Lower lobe of right lung (tissue), 2 donors: ENCODE data around the gene FOXC2. TPM values are rescaled to one million over a fixed set of nuclear protein-coding genes. Genes with fewer than 3 reads are reported as not detected.

Experiments
- ATAC-seq, 2 donors: fragments of 200-7000 bp; cut with Tn5 transposase; one replicate each; pipeline ENCODE4 v1.9.1; 2020 to 2022; ENCODE audit warnings: mild to moderate bottlenecking in 2 of 2, moderate library complexity in 2 of 2
- DNase-seq: peaks from one replicate; pipeline ENCODE4 v3.0.0-alpha.2; 2020
- H3K27ac ChIP-seq: fragments of 200-600 bp; one replicate; pipeline ENCODE4 v1.8.0; 2022
- H3K27me3 ChIP-seq: fragments of 200-600 bp; one replicate; pipeline ENCODE4 v1.8.0; 2022; ENCODE audit warnings: low read depth
- H3K36me3 ChIP-seq: fragments of 200-600 bp; one replicate; pipeline ENCODE4 v1.8.0; 2022; ENCODE audit warnings: mild to moderate bottlenecking
- H3K4me1 ChIP-seq: fragments of 200-600 bp; one replicate; pipeline ENCODE4 v1.8.0; 2022
- H3K4me3 ChIP-seq: fragments of 200-600 bp; one replicate; pipeline ENCODE4 v1.8.0; 2022; ENCODE audit warnings: mild to moderate bottlenecking
- H3K9me3 ChIP-seq: fragments of 200-600 bp; one replicate; pipeline ENCODE4 v1.8.0; 2022
- CTCF ChIP-seq: fragments of 200-600 bp; IDR thresholded peaks from one replicate; pipeline ENCODE4 v1.8.0; 2022; ENCODE audit warnings: antibody characterized with exemption, mild to moderate bottlenecking
- intact Hi-C: fragments of 100-400 bp; cut with DNase I; formaldehyde crosslinking; loops from one replicate; pipeline ENCODE4 v1.11.0; 2022
- total RNA-seq: library from RNA; stranded (reverse); fragmentation: NEBNext Ultra II Directional; extraction: Animal tissue kit (Norgen Biotek cat#: 25700); gene quantifications from one replicate; pipeline ENCODE4 v1.2.1, GENCODE V29; 2021
- donor health status: DM: no; HTN: yes; CAD: no; lungs with severe emphysema.

Gene FOXC2
- total RNA-seq, 1 donor from 2014 or later: 1.6 TPM

- ATAC-seq: no peak
- H3K9me3 ChIP-seq: no peaks in the 10 kb centered on the region
- no peak overlapping the region for H3K27ac ChIP-seq
- no peaks in the 10 kb centered on the region for H3K36me3 ChIP-seq
- no peak overlapping the region for H3K4me3 ChIP-seq
- intact Hi-C loops: no loop called here
- H3K27me3 ChIP-seq: peaks cover 99% of the 10 kb centered on the region
- DNase-seq: no peak
- no peak for TF ChIP-seq CTCF
- H3K4me1 ChIP-seq: peaks cover 18% of the 10 kb centered on the region
Observed at GRCh38 chr16:86573215-86573614, 6.6 kb downstream of the FOXC2 start.

DNA sequence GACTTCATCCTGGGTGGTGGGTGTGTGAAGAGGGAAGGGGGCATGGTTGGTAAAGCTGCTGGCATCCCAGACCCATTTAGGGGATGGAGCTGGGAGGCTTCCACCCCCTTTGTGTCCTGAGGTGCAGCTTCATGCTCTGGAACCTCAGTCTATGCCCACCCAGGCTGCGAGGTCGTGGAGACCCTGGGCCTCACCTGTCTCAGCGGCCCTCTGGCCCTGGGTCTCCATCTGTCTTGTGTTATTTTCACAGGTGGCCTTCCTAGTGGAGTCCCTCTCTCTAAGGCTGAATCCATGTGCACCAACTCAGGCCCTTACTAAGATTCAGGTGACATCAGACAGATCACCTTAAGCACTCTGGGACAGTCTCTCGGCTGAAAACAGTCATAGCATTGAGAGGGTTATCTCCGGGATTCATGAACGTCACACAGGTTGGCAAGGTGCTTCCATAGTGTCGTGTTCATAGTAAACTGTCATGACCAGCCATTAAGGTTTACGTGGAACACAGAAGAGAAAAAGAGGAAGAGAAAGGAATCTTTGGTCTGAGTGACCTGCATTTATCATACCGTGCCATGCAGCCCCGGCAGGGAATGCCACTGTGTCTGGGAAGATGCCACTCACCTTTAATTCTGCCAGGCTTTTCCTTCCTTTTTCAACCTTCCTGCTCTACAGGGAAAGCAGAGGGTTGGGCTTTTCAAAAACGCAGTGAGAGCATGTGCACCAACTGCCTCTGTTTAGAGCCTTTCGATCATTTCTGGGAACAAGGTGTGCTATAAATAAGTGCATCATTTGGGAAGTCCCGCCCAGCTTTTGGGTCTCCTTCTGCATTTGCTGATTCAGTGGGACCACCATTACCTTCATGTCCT is 7.2 kb downstream of the FOXC2 start:
- peaks cover 99% of the 10 kb centered on the region for H3K27me3 ChIP-seq
- no peaks in the 10 kb centered on the region for H3K9me3 ChIP-seq
- H3K4me1 ChIP-seq: peaks cover 25% of the 10 kb centered on the region
- no peak overlapping the region for H3K27ac ChIP-seq
- no peak for TF ChIP-seq CTCF
- no peak for ATAC-seq
- H3K4me3 ChIP-seq: no peak overlapping the region
- DNase-seq: no peak
- intact Hi-C loops: no loop called here
- no peaks in the 10 kb centered on the region for H3K36me3 ChIP-seq

GRCh38 chr16:86574646-86575045 is 8.0 kb downstream of the FOXC2 start:
- TF ChIP-seq CTCF: no peak
- Histone ChIP-seq H3K9me3 (no peaks in the 10 kb centered on the region), H3K27me3 (peaks cover 99% of the 10 kb centered on the region), H3K36me3 (no peaks in the 10 kb centered on the region), H3K4me3 (no peak overlapping the region), H3K4me1 (peaks cover 25% of the 10 kb centered on the region), H3K27ac (no peak overlapping the region)
- ATAC-seq: no peak
- no peak for DNase-seq
- intact Hi-C loops: no loop called here

DNA sequence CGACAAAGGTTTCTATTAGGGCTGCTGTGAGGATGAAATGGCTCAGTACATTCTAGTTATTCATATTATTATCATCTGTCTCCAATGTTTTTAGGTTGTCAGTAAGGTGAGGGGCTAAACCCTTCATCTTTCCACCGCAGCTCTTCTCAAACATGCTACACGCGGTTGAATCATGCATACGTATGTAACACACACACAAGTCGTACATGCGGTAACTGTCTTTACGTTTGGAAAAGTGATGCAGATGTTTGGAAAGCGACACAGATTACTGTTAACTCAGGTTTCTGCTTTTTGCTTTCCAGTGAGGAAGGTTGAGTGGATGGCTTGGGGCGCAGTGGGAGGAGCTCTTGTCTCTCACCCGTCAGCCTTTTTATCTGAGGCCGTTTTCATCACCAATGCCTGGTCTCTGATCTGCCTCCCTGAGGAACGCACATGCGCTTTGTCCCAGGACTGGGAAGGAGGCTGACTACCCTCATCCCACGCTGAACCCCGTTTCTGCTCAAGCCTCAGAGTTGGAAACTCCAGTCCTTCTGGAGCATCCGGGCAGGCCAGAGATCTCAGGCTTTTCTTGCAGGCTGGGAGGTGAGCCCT is 8.6 kb downstream of the FOXC2 start:
- Histone ChIP-seq H3K4me1 (peaks cover 25% of the 10 kb centered on the region), H3K27ac (no peak overlapping the region), H3K27me3 (peaks cover 99% of the 10 kb centered on the region), H3K4me3 (peak overlapping the region; percentile 46), H3K9me3 (no peaks in the 10 kb centered on the region), H3K36me3 (no peaks in the 10 kb centered on the region)
- intact Hi-C loops: no loop called here
- DNase-seq: no peak
- TF ChIP-seq CTCF: no peak
- no peak for ATAC-seq

DNA sequence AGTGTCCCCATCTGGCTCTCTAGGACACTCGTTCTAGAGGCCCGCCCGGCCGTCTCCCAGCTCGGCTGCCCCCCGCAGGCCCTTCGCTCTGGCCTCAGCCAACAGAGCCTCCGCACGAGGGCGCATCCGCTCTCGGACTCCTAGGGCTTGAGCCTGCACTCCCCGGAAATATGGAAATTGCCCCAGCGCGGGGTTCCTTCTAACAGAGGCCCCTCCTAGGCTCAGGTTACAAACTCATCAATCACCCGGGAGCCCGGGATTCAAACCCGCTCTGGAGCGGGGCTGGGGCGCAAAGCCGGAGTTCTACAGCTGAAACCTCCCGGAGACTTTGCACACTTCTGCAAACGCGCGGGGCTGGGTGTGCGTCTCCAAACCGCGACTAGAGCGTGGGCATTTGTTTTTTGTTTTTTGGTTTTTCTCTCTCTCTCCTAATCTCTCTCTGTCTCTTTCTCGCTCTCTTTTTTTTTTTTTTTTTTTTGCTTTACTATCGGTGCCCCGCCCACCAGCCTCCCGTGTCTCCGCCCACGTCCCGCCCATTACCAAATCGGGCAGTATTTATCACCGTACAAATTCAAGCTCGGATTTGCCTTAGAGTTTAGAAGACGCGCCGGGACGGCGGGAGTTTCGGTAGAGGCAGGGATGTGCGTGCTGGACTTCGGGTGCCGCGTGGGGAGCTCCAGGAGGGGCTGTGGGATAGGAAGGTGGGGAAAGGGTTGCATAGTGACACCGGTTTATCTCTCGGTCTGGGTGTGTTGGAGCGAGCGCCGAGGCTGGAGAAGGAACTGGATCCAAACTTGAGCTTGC is 9.3 kb downstream of the FOXC2 start:
- Histone ChIP-seq H3K4me3 (peak overlapping the region; percentile 46), H3K27me3 (peaks cover 96% of the 10 kb centered on the region), H3K27ac (peak overlapping the region; percentile 46), H3K4me1 (peaks cover 25% of the 10 kb centered on the region), H3K36me3 (no peaks in the 10 kb centered on the region), H3K9me3 (no peaks in the 10 kb centered on the region)
- ATAC-seq: peak; percentile 48 to 53
- no peak for DNase-seq
- intact Hi-C loops: no loop called here
- TF ChIP-seq CTCF: peak; percentile 46
